GM21786 (cell line): Measurements from ENCODE around the gene LAMC2.

Source experiments
- ATAC-seq: cut with Tn5 transposase; IDR thresholded peaks from one replicate; pipeline ENCODE4 v1.9.1; 2021; ENCODE audit not compliant: unreplicated experiment

Gene LAMC2

DNA sequence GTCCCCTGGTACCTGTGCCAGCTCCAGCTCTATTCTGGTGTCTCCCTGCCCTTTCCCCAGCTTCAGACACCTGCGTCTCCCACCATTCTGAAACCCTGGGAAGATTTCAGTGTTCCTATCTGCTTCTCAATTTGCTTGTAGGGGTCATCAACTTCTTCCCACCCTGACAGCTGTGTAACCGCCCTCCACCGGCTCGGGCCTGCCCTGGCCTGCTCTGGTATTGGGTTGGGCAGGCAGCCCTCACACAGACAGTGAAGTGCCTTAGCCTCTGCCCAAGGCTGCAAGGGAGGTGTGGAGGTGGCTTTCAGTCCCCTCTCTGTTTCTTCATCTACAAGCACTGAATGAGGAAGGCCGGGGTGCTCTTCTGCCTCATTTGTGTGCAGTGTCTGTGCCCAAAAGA, 97.2 kb downstream of the LAMC2 start:
- no peak for ATAC-seq

DNA sequence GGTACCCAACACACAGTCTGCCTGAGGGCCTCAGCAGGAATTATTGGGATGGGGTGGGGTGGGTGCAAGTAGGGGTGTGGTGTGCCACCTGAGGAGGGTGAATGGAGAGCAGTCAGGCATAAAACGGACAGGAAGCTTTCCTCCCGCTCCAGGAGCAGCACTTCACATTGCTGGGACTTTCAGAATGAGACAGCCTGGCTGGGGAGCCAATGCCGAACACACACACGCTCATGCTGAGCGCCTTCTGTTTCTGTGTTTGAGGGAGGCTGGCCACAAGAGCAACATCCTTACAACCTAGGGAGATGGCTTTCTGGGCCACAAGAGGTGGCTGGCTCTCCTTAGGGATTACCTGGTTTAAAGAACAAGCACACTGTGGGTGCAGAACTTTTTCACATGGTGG, 98.0 kb downstream of the LAMC2 start:
- no peak for ATAC-seq

DNA sequence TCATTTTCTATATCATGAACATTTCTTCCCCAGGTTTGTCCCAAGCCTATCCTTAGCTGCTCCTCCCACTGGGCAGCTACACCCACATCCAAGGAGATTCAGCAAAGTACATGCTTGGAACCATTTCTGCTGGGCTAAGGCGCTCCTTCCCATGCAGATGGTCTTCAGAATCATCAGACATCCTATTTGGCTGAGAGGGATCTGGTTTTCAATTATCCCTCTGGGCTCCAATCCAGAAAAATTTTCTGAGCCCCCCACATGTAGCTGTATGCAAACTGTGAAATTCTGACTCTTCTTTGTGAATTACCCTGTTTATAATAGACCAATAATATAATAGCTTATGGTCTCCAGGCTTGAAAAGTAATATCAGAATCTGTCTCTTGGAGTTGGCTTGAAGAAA, 99.2 kb downstream of the LAMC2 start:
- no peak for ATAC-seq

DNA sequence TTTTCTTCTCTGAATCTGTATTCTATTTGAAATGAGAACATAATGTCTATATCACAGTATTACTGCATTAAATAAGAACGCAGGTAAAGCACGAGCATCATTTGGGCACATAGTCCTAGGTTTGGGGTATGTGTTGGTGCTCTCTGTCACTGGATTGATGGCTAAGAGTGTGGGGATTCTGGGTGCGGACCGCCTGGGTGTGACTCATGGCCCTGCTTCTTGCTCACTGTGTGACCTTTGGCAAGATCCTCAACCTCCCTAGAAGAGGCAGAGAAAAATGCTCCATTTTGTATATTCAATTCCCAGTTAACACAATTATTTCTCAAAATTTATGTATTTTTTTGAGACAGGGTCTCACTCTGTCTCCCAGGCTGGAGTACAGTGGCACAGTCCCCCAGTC, 99.7 kb downstream of the LAMC2 start:
- ATAC-seq, result no peak

DNA sequence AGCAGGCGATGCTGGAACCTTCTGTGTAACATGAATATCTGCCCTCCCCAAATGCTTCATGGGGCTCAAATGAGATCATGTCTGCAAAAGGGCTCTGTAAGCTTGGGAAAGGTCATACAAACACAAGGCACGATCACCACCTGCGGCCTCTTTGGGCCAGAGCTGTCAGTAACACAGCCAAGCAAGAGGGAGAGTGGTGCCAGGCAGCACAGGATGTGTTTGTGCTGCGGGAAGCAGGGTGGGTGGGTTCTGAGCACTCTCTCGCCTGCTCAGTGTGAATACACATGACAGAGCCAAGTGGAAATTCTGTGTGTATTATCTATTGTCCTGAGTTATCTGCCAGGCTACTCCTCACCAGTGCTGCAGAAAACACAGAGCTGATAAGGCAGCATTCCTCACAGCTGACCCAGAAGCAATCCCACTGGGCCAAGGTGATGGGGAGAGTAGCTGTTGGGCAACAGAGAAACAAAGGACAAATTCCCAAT, 101.2 kb downstream of the LAMC2 start:
- no peak for ATAC-seq

DNA sequence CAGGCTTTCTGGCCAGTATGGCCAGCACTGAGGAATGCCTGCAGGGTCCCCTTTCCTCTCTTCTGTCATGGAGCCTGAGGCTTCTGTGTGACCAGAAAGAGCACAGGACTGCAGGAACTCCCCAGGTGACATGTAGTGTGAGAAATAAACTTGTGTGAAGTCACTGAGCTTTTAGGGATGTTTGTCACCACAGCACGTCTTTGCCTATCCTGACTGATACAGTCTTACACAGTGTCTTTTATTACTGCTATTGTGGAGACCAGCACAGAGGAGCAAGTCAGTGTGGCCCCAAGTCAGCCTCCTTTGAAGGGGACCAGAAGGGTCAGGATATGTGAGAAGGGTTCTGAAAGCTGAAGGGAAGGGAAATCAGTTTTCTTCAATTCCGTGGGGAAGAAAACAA, 102.5 kb downstream of the LAMC2 start:
- ATAC-seq, result no peak

DNA sequence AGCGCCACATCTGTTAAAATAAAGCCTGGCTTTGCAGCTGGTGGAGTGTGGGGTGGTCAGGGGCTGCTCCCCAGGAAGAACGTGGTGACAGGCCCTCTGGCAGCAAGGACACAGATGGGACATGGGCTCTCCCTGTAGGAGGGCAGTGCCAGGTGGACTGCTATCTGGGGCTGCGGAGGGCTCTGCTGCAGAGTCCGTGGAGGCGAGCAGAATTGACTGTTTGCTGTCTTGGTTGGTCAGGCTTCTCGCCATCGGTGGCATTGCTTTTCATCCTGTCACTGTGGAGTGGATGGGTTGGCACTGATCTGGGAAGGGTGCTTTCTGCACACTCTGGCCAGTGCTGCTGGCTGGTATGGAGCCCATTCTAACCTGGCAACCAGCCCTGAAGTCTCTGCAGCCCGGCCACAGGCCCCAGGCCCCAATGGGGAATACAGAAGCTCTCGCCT, 103.0 kb downstream of the LAMC2 start:
- ATAC-seq, result no peak

DNA sequence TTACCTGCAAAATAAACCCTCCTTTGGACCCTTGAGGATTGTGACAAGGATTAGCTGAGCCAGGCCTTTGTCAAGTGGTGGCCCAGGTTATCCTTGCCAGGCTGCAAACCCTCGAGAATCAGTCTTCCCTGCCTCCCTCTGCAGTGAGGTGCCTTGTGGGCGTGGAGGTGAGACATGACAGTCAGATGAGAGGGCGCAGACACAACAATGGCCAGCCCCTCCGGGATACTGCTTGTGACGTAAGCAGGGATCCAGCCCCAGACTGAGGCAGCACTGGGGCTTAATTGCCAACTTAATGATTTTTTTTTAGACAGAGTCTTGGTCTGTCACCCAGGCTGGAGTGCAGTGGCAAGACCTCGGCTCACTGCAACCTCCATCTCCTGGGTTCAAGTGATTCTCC, 104.6 kb downstream of the LAMC2 start:
- no peak for ATAC-seq

DNA sequence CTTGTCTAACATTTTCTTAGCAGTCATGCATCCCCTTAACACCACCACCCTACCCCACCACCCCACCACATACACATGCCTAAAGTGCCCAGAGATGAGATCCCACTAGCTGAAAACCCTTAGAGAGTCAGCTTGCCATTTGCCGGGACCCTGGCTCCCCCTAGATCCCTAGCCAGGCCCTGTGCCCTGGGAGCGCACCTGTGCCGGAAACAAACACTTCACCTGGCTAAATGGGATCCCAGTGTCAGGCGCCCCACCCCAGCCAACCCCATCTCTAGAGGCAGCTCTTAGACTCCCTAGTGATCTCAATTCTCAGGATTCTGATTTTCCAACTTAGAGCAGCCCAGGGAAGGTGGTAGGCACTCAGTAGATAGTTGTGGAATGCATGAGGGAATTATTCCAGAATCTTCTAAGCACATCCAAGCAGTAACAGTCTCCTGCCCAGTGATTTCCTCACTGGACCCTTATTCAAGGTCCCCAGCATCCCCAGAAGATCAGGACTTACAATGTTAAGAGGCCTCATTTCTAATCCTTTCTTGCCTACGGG, 105.2 kb downstream of the LAMC2 start:
- ATAC-seq, result no peak

DNA sequence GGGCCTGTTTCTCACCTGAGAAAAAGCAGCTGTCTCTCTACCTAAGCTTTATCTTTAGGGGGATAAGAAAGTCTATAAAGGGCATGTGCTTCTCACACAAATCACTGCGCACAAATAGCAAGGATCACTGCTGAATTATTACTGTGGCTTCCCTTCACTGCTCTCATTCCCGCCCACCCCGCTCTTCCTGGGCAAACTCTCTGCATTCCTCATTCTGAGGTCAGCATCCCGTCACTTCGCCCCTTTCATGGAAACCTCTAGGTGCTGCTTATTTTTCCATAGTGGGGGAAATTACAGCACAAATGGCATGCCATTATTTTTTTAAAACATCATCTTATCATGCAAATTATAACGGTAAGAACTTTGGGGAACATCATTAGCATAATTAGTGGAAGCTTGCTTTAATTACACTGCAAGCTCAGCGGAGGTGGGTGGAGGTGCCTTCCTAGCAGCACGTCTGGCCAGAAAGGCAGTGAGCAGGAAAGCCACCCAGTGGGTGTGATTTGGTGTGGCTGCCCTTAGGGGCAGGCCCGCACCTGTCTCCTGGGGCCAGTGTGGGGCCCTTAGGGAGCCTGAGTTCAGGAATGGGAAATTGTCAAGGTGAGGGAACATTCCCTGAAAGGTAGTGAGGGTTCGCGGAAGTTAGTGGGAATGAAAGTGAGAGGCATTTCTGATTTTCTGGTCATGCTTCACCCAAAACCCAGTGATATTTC, 105.9 kb downstream of the LAMC2 start:
- no peak for ATAC-seq

DNA sequence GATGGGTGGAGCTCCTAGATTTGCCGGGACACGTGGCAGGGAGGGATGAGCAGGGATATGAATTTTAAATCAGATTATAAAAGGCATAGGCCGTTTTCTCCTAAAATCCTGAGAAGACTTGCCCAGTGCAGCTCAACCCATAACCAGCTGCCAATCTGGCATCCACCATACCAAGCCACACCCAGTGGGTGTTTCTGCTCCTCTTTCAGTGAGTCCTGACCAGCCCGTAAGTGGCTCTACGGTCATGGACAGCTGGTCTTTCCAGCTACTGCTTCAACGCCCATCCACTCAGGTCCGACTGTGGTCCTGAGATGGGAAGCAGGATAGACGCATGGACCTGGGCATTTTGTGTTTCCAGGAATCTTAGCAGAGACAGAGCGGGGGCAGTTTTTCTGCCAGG, 107.2 kb downstream of the LAMC2 start:
- no peak for ATAC-seq

DNA sequence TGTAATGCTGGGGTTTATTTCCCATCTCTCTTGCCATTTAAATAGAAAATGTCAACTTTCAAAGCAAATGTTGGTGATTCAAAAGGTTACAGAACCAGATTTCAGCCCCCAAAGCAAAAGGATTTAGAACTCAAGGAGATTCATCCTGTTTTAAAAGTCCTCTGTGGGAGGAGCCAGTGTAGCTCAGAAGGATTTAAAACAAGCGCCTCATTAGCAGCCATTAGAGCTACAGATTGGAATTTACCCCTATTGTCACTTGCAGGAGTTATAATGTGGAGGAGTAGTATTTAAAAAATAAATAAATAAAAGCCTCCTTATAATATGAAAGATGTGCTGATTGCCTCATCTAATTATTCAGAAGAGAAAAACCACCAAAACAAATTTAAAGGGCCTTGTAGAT, 107.8 kb downstream of the LAMC2 start:
- ATAC-seq, result no peak
